ENCODE results near the gene MYO5A. TPM values are rescaled to one million over a fixed set of nuclear protein-coding genes. Genes with fewer than 3 reads are reported as not detected.
"Not testable (repeated sequence)": the region's sequence is repeated elsewhere in the genome, so short reads cannot be mapped to it uniquely, and the experiment has no call there.

Gene MYO5A
- total and polyA plus RNA-seq, 9 of the 15 experiments (the other 6 are each of a cell fraction or from before 2014, with no cell fraction given), result 0.03 to 0.82 (median 0.40) TPM

DNA sequence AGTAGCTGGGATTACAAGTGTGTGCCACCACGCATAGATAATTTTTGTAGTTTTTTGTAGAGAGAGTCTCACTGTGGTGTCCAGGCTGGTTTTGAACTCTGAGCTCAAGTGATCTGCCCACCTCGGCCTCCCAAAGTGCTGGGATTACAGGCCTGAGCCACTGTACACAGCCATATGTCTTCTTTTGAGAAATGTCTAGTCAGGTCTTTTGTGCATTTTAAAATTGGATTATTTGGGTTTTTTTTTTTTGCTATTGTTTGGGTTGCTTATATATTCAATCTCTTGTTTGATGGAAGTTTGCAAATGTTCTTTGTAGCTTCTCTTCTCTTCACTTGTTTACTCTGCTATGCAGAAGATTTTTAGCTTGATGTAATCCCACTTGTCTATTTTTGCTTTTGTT lies 46.4 kb upstream of the MYO5A start (continued):
- no peak for TF ChIP-seq ZNF766 (CRISPR knock-in tag; conservative IDR thresholded peaks at IDR 0.05)
- TF ChIP-seq ZNF583 (CRISPR knock-in tag; IDR thresholded peaks at IDR 0.05), result no peak
- TF ChIP-seq TEAD1 (CRISPR knock-in tag; IDR thresholded peaks at IDR 0.05), result no peak
- TF ChIP-seq, protein P1, sequence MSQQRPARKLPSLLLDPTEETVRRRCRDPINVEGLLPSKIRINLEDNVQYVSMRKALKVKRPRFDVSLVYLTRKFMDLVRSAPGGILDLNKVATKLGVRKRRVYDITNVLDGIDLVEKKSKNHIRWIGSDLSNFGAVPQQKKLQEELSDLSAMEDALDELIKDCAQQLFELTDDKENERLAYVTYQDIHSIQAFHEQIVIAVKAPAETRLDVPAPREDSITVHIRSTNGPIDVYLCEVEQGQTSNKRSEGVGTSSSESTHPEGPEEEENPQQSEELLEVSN (IDR thresholded peaks at IDR 0.05; ENCODE audit: borderline replicate concordance in 1 of 2, extremely low read depth in 1 of 2, insufficient read depth in 1 of 2, insufficient read length in 1 of 2, low read depth in 1 of 2, low read length in 1 of 2, poor library complexity in 1 of 2, severe bottlenecking in 1 of 2), result no peak
- no peak for TF ChIP-seq SMARCE1 (IDR thresholded peaks at IDR 0.05)
- TF ChIP-seq, protein P2, sequence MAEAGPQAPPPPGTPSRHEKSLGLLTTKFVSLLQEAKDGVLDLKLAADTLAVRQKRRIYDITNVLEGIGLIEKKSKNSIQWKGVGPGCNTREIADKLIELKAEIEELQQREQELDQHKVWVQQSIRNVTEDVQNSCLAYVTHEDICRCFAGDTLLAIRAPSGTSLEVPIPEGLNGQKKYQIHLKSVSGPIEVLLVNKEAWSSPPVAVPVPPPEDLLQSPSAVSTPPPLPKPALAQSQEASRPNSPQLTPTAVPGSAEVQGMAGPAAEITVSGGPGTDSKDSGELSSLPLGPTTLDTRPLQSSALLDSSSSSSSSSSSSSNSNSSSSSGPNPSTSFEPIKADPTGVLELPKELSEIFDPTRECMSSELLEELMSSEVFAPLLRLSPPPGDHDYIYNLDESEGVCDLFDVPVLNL (CRISPR knock-in tag; IDR thresholded peaks at IDR 0.05; ENCODE audit: low read depth), result no peak
- TF ChIP-seq MAFK (IDR thresholded peaks at IDR 0.05; ENCODE audit: low read length), result peak; percentile 15; the same call in 1 of the 2 replicates
- TF ChIP-seq BRCA1 (IDR thresholded peaks at IDR 0.05), result no peak
- no peak for TF ChIP-seq BRCA1 (CRISPR knock-in tag; IDR thresholded peaks at IDR 0.05)
- peak; percentile 76 for TF ChIP-seq ZNF316 (IDR thresholded peaks at IDR 0.05)
- TF ChIP-seq MAFG (tag; conservative IDR thresholded peaks at IDR 0.05), result peak; percentile 34; the same call in 1 of the 2 replicates
- TF ChIP-seq PHB (CRISPR knock-in tag; IDR thresholded peaks at IDR 0.05), result no peak
- no peak for TF ChIP-seq GTF2F1 (IDR thresholded peaks at IDR 0.05; ENCODE audit: low read depth, low read length)

- H3K36me3 ChIP-seq (ENCODE audit: control insufficient read depth, insufficient read depth, low read length); H3K9me1 ChIP-seq (ENCODE audit: control insufficient read depth, insufficient read depth, low read length); ATAC-seq; H3K9me3 ChIP-seq (replicated peaks; ENCODE audit: control insufficient read depth, insufficient read depth, low read depth, low read length); POLR2A ChIA-PET; H4K20me1 ChIP-seq (replicated peaks; ENCODE audit: control insufficient read depth, insufficient read depth, low read length); H3K27ac ChIP-seq (ENCODE audit: extremely low read depth, low read depth, low read length); DNase-seq (ENCODE audit: extremely low read depth in 1 of 4, low spot score in 3 of 4); in situ Hi-C loops (cut with MboI); H3K9ac ChIP-seq (ENCODE audit: insufficient read depth in 1 of 2, low read depth in 2 of 2, low read length in 2 of 2); H3K79me2 ChIP-seq (ENCODE audit: control insufficient read depth, insufficient read depth, low read length); H3K4me2 ChIP-seq (ENCODE audit: insufficient read depth, low read length); BruUV-seq (replicated peaks); CTCF ChIA-PET (ENCODE audit: low intra/inter-chr PET ratio); FAIRE-seq; intact Hi-C loops (cut with micrococcal nuclease); H3K4me1 ChIP-seq (replicated peaks in 1 of 2; ENCODE audit: control insufficient read depth in 2 of 2, insufficient read depth in 2 of 2, low read length in 2 of 2); H2AFZ ChIP-seq (ENCODE audit: low read depth, low read length); H3K4me3 ChIP-seq; H3K27me3 ChIP-seq (ENCODE audit: control insufficient read depth in 2 of 2, insufficient read depth in 2 of 2, low read length in 2 of 2): not testable (repeated sequence)
- 12% methylated on average over 3 of the region's 3 CpGs for WGBS (ENCODE audit: insufficient coverage, low coverage, missing lambda C conversion rate)
Observed at GRCh38 chr15:52574623-52575022, 45.9 kb upstream of the MYO5A start.

Data from K562 (cell line).